Fibroblast of lung (primary cell): ENCODE results near the gene NIT2.

Experiments used
- CTCF ChIP-seq, 2 donors: IDR thresholded peaks in 1 of 2; conservative IDR thresholded peaks in 1 of 2; 1 replicate in 1 of 2; 2 replicates in 1 of 2; pipeline ENCODE4 v1.5.1; 2011 to 2012; ENCODE audit warnings: low read length in 2 of 2, control low read depth in 1 of 2, inconsistent platforms in 1 of 2, low read depth in 1 of 2, mild to moderate bottlenecking in 1 of 2
- EZH2 ChIP-seq: IDR thresholded peaks from 2 replicates; pipeline ENCODE4 v1.5.1; 2012; ENCODE audit warnings: low read length, control low read depth, mild to moderate bottlenecking; ENCODE audit errors: missing control alignments

- TF ChIP-seq EZH2: no peak
- no peak for TF ChIP-seq CTCF (conservative IDR thresholded peaks at IDR 0.05 in 1 of 2, IDR thresholded peaks at IDR 0.05 in 1 of 2; ENCODE audit: low read depth in 1 of 2, low read length in 2 of 2)
These were observed 4.4 kb downstream of the NIT2 start for GRCh38 chr3:100338911-100339310.
